HL-60 (cell line): ENCODE data around the gene NPEPPS.
"Not testable (repeated sequence)": the region's sequence is repeated elsewhere in the genome, so short reads cannot be mapped to it uniquely, and the experiment has no call there.

Experiments used
- DNase-seq, 2 experiments: peaks; one replicate each; pipeline ENCODE4 v3.0.0-alpha.2; 2010 to 2020; ENCODE audit warnings: low read depth in 1 of 2, low spot score in 1 of 2
- H3K27ac ChIP-seq: fragments of 250-450 bp; sonication (Bioruptor Pico); replicated peaks from 2 replicates; pipeline ENCODE4 v1.5.1; 2020; ENCODE audit warnings: mild to moderate bottlenecking, moderate library complexity
- H3K27me3 ChIP-seq: fragments of 250-450 bp; sonication (Bioruptor Pico); 2 replicates; pipeline ENCODE4 v1.5.1; 2021; ENCODE audit warnings: mild to moderate bottlenecking, moderate library complexity; ENCODE audit not compliant: insufficient read depth, poor library complexity, severe bottlenecking
- H3K4me3 ChIP-seq: replicated peaks from 2 replicates; pipeline ENCODE4 v1.5.1; 2011; ENCODE audit warnings: mild to moderate bottlenecking, control low read depth, low read length; ENCODE audit not compliant: insufficient read depth
- SPI1 ChIP-seq: IDR thresholded peaks from 2 replicates; pipeline ENCODE4 v1.6.1; 2012; ENCODE audit warnings: low read depth, mild to moderate bottlenecking, borderline replicate concordance

NPEPPS gene

GRCh38 chr17:47522341-47522740 is 8.6 kb upstream of the NPEPPS start:
- not testable (repeated sequence) for H3K27me3 ChIP-seq, DNase-seq, H3K27ac ChIP-seq, H3K4me3 ChIP-seq
- peak; percentile 27; the same call in 1 of the 2 replicates for TF ChIP-seq SPI1

GRCh38 chr17:47531233-47531820 is 419 bp downstream of the NPEPPS start:
- peak overlapping the region; percentile 60 for H3K4me3 ChIP-seq
- not testable (repeated sequence) for H3K27me3 ChIP-seq
- peak overlapping the region; percentile 70 for H3K27ac ChIP-seq
- DNase-seq: peak in 1 of 2 experiments; percentile 3

- DNase-seq: not testable (repeated sequence)
Measured at GRCh38 chr17:47539085-47539484, 8.2 kb downstream of the NPEPPS start.

GRCh38 chr17:47541676-47542075 is 10.8 kb downstream of the NPEPPS start:
- not testable (repeated sequence) for H3K27ac ChIP-seq, H3K27me3 ChIP-seq, DNase-seq, H3K4me3 ChIP-seq

More at GRCh38 chr17:47539085-47539484, 8.2 kb downstream of the NPEPPS start:
- H3K27ac ChIP-seq, H3K4me3 ChIP-seq, H3K27me3 ChIP-seq: not testable (repeated sequence)

DNA sequence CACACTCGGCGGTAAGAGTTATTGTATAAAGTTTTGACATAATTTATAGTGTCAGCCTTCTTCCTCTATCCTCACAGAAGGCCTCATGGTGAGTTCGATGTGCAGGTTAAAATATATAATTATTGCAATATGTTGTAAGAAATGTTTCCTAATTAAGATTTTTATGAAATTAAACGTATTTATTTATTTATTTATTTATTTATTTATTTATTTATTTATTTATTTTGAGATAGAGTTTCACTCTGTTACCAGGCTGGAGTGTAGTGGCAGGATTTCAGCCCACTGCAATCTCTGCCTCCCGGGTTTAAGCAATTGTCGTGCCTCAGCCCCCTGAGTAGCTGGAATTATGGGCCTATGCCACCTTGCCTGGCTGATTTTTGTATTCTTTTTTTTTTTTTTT is 13.4 kb downstream of the NPEPPS start:
- H3K27me3 ChIP-seq, H3K4me3 ChIP-seq, H3K27ac ChIP-seq, DNase-seq: not testable (repeated sequence)

- not testable (repeated sequence) for H3K27ac ChIP-seq
Measured at GRCh38 chr17:47554733-47555132, 23.8 kb downstream of the NPEPPS start.

DNA sequence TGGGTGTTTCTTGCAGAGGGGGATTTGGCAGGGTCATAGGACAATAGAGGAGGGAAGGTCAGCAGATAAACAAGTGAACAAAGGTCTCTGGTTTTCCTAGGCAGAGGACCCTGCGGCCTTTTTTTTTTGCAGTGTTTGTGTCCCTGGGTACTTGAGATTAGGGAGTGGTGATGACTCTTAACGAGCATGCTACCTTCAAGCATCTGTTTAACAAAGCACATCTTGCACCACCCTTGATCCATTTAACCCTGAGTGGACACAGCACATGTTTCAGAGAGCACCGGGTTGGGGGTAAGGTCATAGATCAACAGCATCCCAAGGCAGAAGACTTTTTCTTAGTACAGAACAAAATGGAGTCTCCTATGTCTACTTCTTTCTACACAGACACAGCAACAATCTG is 25.2 kb downstream of the NPEPPS start:
- not testable (repeated sequence) for H3K27me3 ChIP-seq, H3K4me3 ChIP-seq, H3K27ac ChIP-seq, DNase-seq

More at GRCh38 chr17:47554733-47555132, 23.8 kb downstream of the NPEPPS start:
- H3K4me3 ChIP-seq, H3K27me3 ChIP-seq, DNase-seq: not testable (repeated sequence)

- DNase-seq, H3K4me3 ChIP-seq, H3K27ac ChIP-seq, H3K27me3 ChIP-seq: not testable (repeated sequence)
Measured at GRCh38 chr17:47560517-47561043, 29.7 kb downstream of the NPEPPS start.

- not testable (repeated sequence) for DNase-seq, H3K4me3 ChIP-seq, H3K27ac ChIP-seq
Measured at GRCh38 chr17:47561698-47562405, 30.9 kb downstream of the NPEPPS start.

DNA sequence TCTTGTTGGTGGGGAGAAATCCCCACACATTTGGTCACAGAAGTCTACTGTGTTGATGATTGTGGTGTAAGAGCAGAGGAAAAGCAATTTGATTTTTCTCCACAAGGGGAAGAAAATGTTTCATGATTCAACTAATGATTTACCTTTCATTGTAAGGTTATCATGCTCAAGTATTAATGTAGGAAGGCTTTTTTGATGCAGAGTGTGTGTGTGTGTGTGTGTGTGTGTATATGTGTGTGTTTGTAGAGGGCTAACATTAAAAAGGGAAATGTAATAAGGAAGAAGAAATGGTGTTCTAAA is 31.4 kb downstream of the NPEPPS start:
- not testable (repeated sequence) for H3K27me3 ChIP-seq, DNase-seq, H3K27ac ChIP-seq, H3K4me3 ChIP-seq

More at GRCh38 chr17:47561698-47562405, 30.9 kb downstream of the NPEPPS start:
- H3K27me3 ChIP-seq: not testable (repeated sequence)

GRCh38 chr17:47567261-47567660 is 36.4 kb downstream of the NPEPPS start:
- H3K27ac ChIP-seq, H3K4me3 ChIP-seq, H3K27me3 ChIP-seq, DNase-seq: not testable (repeated sequence)

- not testable (repeated sequence) for DNase-seq, H3K27ac ChIP-seq, H3K27me3 ChIP-seq, H3K4me3 ChIP-seq
Measured at GRCh38 chr17:47572561-47572960, 41.7 kb downstream of the NPEPPS start.

DNA sequence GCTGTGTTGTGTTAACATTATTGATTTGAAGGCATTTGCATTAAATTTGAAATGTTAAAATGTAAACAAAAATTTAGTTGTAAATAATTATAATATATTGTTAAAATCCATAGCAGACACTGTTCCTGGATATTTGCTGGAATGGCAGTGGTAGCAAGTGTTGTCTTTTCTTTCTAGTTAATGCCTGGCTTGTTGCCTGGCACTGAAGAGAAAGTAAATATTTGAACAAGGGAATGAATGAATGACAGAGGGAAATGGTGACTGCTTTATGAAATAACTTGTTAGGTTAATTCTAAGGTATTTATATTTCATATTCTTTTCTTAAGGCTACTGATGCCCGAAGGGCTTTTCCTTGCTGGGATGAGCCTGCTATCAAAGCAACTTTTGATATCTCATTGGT is 51.5 kb downstream of the NPEPPS start:
- DNase-seq, H3K27ac ChIP-seq, H3K4me3 ChIP-seq, H3K27me3 ChIP-seq: not testable (repeated sequence)

DNA sequence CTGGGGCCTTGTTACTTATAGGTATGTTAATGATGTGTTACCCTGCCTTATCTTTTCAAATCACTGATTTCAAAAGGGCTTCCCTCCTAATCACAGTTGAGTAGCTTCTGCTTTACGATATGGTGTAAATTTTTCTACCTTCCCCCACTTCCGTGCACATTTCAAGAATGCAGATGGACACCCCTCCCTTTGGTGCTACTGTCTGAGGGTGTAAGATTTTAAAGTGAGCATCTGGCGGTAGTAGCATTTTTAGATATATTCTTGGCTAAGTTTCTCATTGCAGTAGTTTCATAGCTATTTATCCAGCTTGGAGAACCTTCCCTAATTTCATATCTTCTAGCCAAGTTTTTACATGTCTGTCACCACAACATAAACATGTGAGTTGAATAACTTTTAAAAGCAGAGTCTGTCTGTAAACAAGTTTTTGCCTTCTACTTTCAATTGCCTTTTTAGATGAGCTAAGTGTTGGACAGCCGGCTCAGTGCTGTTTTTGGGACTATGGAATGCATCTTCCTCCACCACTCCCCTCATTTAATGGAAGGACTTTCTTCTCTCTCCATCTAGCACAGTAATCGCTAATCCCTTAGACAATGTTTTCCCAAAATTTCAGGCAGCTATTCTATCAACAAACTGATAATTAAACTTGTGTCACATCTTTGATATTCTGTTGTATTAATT is 55.6 kb downstream of the NPEPPS start:
- H3K27ac ChIP-seq, H3K27me3 ChIP-seq, H3K4me3 ChIP-seq: not testable (repeated sequence)
- DNase-seq: peak in 1 of 2 experiments; percentile 9
